PC-9 (cell line): ENCODE data around the gene DLGAP1.

Experiments used
- EZH2 ChIP-seq: fragments of 200-600 bp; sonication (generic); IDR thresholded peaks from 2 replicates; pipeline ENCODE4 v1.8.0; 2017; ENCODE audit warnings: antibody characterized with exemption, low read depth
- TF ChIP-seq, protein P1 (sequence below): fragments of 200-600 bp; sonication (generic); conservative IDR thresholded peaks from 2 replicates; pipeline ENCODE4 v1.6.1; 2017; ENCODE audit warnings: mixed run types, antibody characterized with exemption, mild to moderate bottlenecking, moderate library complexity

DNA sequence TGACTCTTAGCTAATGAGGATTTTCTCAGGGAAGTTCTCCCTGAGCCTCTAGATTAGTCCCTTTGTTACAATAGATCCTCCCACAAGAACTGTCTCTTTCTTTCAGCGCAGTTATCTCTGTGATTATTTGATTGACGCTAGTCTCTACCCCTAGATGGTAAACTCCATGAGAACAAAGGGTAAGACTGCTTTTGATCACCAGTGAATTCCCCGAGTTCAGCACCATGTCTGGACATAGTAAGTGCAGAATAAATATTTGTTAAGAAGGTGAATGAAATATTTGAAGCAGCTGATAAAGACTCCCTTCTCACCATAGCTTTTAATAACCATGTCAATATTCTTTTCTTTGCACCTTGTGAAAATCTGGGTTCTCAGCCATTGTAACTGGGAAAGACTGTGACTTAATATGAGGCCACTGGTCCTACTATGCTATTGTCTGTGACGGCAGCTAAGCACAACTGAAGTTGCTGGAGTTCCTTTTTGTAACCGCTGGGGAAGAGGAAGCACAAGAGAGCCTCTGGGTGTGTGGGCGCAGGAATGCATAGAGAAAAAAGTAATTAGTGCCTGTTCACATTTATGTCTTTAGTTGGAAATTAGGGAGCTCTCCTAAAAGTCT lies 790.4 kb downstream of the DLGAP1 start:
- no peak for TF ChIP-seq EZH2
- TF ChIP-seq, protein P1, sequence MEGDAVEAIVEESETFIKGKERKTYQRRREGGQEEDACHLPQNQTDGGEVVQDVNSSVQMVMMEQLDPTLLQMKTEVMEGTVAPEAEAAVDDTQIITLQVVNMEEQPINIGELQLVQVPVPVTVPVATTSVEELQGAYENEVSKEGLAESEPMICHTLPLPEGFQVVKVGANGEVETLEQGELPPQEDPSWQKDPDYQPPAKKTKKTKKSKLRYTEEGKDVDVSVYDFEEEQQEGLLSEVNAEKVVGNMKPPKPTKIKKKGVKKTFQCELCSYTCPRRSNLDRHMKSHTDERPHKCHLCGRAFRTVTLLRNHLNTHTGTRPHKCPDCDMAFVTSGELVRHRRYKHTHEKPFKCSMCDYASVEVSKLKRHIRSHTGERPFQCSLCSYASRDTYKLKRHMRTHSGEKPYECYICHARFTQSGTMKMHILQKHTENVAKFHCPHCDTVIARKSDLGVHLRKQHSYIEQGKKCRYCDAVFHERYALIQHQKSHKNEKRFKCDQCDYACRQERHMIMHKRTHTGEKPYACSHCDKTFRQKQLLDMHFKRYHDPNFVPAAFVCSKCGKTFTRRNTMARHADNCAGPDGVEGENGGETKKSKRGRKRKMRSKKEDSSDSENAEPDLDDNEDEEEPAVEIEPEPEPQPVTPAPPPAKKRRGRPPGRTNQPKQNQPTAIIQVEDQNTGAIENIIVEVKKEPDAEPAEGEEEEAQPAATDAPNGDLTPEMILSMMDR = no peak
